Heart left ventricle (tissue), 16 donors: ENCODE results near the gene PEMT. TPM values are rescaled to one million over a fixed set of nuclear protein-coding genes. Genes with fewer than 3 reads are reported as not detected.

Experiments used
- ATAC-seq, 4 donors: fragments of 200-7000 bp; cut with Tn5 transposase; one replicate each; pipeline ENCODE4 v1.9.1; 2020 to 2022; ENCODE audit warnings: moderate library complexity in 4 of 4, mild to moderate bottlenecking in 3 of 4, moderate number of reproducible peaks in 1 of 4
- DNase-seq, 5 donors: peaks; one replicate each; pipeline ENCODE4 v3.0.0-alpha.2; 2020
- H3K27ac ChIP-seq, 12 donors: fragments of 200-600 bp; sonication (generic) in 4 of 12; one replicate each; pipeline versions ENCODE4 v1.5.0 to v1.8.0; 2016 to 2022; ENCODE audit warnings: mild to moderate bottlenecking in 2 of 12
- H3K27me3 ChIP-seq, 9 donors: fragments of 200-600 bp; sonication (generic) in 2 of 9; one replicate each; pipeline versions ENCODE4 v1.5.1 to v1.8.0; 2016 to 2022; ENCODE audit warnings: mild to moderate bottlenecking in 3 of 9
- H3K36me3 ChIP-seq, 9 donors: fragments of 200-600 bp; sonication (generic) in 2 of 9; one replicate each; pipeline versions ENCODE4 v1.5.0 to v1.8.0; 2018 to 2022; ENCODE audit warnings: mild to moderate bottlenecking in 2 of 9
- H3K4me1 ChIP-seq, 12 donors: fragments of 200-600 bp; sonication (generic) in 4 of 12; one replicate each; pipeline versions ENCODE4 v1.5.0 to v1.8.0; 2016 to 2022; ENCODE audit warnings: mild to moderate bottlenecking in 3 of 12
- H3K4me3 ChIP-seq, 12 donors: fragments of 200-600 bp; sonication (generic) in 4 of 12; one replicate each; pipeline versions ENCODE4 v1.5.0 to v1.8.0; 2017 to 2022; ENCODE audit warnings: mild to moderate bottlenecking in 9 of 12, moderate library complexity in 4 of 12
- H3K9me3 ChIP-seq, 12 donors: fragments of 200-600 bp; sonication (generic) in 4 of 12; one replicate each; pipeline versions ENCODE4 v1.5.0 to v1.8.0; 2016 to 2022; ENCODE audit warnings: mild to moderate bottlenecking in 1 of 12
- POLR2A ChIP-seq, 2 donors: fragments of 450-650 bp; IDR thresholded peaks; one replicate each; pipeline ENCODE4 v1.6.1; 2017; ENCODE audit warnings: antibody characterized with exemption in 2 of 2, mild to moderate bottlenecking in 2 of 2, moderate library complexity in 2 of 2
- WGBS, 4 donors: extraction: QIAGEN DNeasy Blood & Tissue Kit in 2 of 4; methylation state at CpG; one replicate each; pipeline versions ENCODE4 v1.1.5 to v1.1.7; 2013 to 2018; 5-methylcytosine and 5-hydroxymethylcytosine counted together
- intact Hi-C, 10 donors: fragments of 100-400 bp; cut with DNase I; formaldehyde crosslinking; loops; one replicate each; pipeline versions ENCODE4 v1.11.1 to v1.14.2; 2022
- polyA plus RNA-seq, 2 donors: library from polyadenylated mRNA; stranded (reverse); fragments of 200-250 nt; gene quantifications; one replicate each; pipeline ENCODE4 v1.2.3, GENCODE V29; 2013
- total RNA-seq, 9 donors: library from RNA; depleted of rRNA in 2 of 9; stranded (reverse); fragments of >200 nt in 2 of 9; fragmentation: NEBNext Ultra II Directional in 3 of 9; extraction: Animal tissue kit (Norgen Biotek cat#: 25700) in 3 of 9; gene quantifications; one replicate each; pipeline versions ENCODE4 v1.1.0 to v1.2.4, GENCODE V29; 2016 to 2023
- TF ChIP-seq, protein P1 (sequence below), 12 donors: fragments of 200-600 bp; sonication (generic) in 4 of 12; IDR thresholded peaks; one replicate each; pipeline versions ENCODE4 v1.5.0 to v1.8.0; 2018 to 2022; ENCODE audit warnings: antibody characterized with exemption in 12 of 12, mild to moderate bottlenecking in 5 of 12
- donor health status: ischemic (EF 13 %, LVEDD 7.1; RV severe dilation, severe dysfunction).
- donor health status: healthy with polysubstance abuse.
- donor health status: DM: no; HTN: yes; CAD: no.
- donor health status: DM: no; HTN: no; CAD: no.
- donor health status: ischemic (EF 25% LVEDD 6.9; RV normal size, moderate dysfunction).
- donor health status: ischemic (EF 25% LVEDD 5.7; RV mildly dilated, moderate dysfunction).
- donor health status: healthy.
- donor health status: DM: yes; HTN: yes; CAD: no.
- donor health status: ischemic (EF 35%, LVEDD 5.7; RV mildly dilated, moderate dysfunction).
- donor health status: nonischemic (EF 11% LVEDD 7.7; RV severe dilation, severe dysfunction).
- donor health status: DM: yes; HTN: yes; CAD: no.
- donor health status: PGD.
- donor health status: ischemic (EF 29% LVEDD 5.4; RV normal size, mild dysfunction).
- donor health status: nonischemic (EF 23%, LVEDD 6.1; RV moderate dilation, normal function).

Gene PEMT
- total and polyA plus RNA-seq, 11 donors, result 15.7 to 42.2 (median 25.4) TPM

DNA sequence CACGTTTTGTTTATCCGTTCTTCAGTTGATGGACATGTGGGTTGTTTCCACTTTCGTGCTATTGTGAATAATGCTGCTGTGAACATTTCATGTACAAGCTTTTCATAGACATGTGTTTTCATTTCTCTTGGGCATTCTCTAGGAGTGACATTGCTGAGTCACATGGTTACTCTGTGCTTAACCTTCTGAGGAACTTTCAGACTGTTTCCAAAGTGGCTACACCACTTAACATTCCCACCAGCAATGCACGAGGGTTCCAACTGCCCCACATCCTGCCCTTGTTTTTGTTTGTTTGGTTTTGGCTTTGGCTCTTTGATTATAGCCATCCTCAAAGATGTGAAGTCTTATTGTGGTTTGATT, 14.2 kb upstream of the PEMT start:
- peak in 1 of 4 donors; percentile 53 for ATAC-seq

DNA sequence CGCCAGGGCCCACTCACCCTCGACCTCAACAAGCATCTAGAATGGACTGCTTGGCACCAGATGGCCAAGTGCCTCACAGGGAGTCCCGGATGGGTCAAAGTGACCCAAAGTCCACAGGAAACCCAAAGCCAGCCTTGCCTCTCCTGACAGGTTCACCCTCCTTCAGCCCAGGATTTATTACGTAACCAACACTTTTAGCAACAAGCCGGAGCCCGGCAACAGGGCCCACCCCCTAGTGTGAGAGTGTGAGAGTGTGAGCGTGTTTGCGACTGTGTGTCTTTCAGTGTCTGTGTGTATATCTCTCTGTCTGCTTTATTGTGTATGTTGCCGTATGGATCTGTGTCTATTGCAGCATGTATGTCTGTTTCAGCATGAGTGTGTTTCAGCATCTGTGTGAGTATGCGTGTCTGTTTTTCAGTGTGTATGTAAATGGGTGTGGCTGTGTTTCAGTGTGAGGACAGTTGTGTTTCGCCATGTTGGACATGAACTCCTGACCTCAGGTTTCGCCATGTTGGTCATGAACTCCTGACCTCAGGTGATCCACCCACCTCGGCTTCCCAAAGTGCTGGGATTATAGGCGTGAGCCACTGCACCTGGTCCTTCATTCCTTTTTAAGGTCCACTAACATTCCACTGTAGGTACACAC, 13.7 kb upstream of the PEMT start:
- Histone ChIP-seq H3K27me3 (no peaks in the 10 kb centered on the region), H3K36me3 (no peaks in the 10 kb centered on the region), H3K4me3 (no peak overlapping the region), H3K4me1 (peaks cover 0 to 13% (median 0%) of the 10 kb centered on the region in 12 donors), H3K9me3 (no peaks in the 10 kb centered on the region), H3K27ac (peak overlapping the region in 1 of 12 donors; percentile 27)
- 86 to 92% (median 91%) methylated on average over 13 to 14 of the region's 14 CpGs for WGBS, 4 donors
- TF ChIP-seq POLR2A (IDR thresholded peaks at IDR 0.05), result no peak
- TF ChIP-seq, protein P1, sequence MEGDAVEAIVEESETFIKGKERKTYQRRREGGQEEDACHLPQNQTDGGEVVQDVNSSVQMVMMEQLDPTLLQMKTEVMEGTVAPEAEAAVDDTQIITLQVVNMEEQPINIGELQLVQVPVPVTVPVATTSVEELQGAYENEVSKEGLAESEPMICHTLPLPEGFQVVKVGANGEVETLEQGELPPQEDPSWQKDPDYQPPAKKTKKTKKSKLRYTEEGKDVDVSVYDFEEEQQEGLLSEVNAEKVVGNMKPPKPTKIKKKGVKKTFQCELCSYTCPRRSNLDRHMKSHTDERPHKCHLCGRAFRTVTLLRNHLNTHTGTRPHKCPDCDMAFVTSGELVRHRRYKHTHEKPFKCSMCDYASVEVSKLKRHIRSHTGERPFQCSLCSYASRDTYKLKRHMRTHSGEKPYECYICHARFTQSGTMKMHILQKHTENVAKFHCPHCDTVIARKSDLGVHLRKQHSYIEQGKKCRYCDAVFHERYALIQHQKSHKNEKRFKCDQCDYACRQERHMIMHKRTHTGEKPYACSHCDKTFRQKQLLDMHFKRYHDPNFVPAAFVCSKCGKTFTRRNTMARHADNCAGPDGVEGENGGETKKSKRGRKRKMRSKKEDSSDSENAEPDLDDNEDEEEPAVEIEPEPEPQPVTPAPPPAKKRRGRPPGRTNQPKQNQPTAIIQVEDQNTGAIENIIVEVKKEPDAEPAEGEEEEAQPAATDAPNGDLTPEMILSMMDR (IDR thresholded peaks at IDR 0.05), result no peak
- no peak for ATAC-seq
- intact Hi-C loops, result no loop called here
- DNase-seq, result no peak

More for the DNA sequence above, 14.2 kb upstream of the PEMT start:
- Histone ChIP-seq H3K27ac (peak overlapping the region in 1 of 12 donors; percentile 27), H3K27me3 (no peaks in the 10 kb centered on the region), H3K4me1 (peaks cover 0 to 13% (median 0%) of the 10 kb centered on the region in 12 donors), H3K4me3 (no peak overlapping the region), H3K9me3 (no peaks in the 10 kb centered on the region), H3K36me3 (no peaks in the 10 kb centered on the region)
- intact Hi-C loops, result no loop called here
- 44 to 54% (median 50%) methylated on average over 4 of the region's 4 CpGs for WGBS, 4 donors
- DNase-seq, result no peak
- no peak for TF ChIP-seq POLR2A (IDR thresholded peaks at IDR 0.05)

DNA sequence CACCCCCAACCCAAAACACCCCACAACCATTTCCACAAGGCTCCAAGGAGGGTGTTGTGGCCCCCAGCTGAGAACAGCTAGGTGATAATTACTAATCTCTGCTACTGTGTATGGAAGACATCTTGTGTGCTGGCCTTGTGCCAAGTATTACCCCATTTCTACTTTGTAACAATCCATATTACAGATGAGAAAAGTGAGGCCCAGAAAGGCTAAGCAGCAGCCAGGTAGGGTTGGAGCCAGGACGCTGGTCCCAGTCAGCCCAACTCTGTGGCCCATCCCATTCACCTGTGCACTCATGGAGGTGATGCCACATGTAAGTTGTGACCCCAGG, 12.4 kb upstream of the PEMT start:
- Histone ChIP-seq H3K27ac (no peak overlapping the region), H3K4me3 (no peak overlapping the region), H3K4me1 (peaks cover 0 to 13% (median 0%) of the 10 kb centered on the region in 12 donors), H3K27me3 (no peaks in the 10 kb centered on the region), H3K9me3 (no peaks in the 10 kb centered on the region), H3K36me3 (no peaks in the 10 kb centered on the region)
- TF ChIP-seq, protein P1 (IDR thresholded peaks at IDR 0.05), result no peak
- TF ChIP-seq POLR2A (IDR thresholded peaks at IDR 0.05), result no peak
- ATAC-seq (no peak), DNase-seq (no peak)
- intact Hi-C loops, result no loop called here
- 93 to 100% (median 98%) methylated on average over 1 of the region's 1 CpG for WGBS, 4 donors

DNA sequence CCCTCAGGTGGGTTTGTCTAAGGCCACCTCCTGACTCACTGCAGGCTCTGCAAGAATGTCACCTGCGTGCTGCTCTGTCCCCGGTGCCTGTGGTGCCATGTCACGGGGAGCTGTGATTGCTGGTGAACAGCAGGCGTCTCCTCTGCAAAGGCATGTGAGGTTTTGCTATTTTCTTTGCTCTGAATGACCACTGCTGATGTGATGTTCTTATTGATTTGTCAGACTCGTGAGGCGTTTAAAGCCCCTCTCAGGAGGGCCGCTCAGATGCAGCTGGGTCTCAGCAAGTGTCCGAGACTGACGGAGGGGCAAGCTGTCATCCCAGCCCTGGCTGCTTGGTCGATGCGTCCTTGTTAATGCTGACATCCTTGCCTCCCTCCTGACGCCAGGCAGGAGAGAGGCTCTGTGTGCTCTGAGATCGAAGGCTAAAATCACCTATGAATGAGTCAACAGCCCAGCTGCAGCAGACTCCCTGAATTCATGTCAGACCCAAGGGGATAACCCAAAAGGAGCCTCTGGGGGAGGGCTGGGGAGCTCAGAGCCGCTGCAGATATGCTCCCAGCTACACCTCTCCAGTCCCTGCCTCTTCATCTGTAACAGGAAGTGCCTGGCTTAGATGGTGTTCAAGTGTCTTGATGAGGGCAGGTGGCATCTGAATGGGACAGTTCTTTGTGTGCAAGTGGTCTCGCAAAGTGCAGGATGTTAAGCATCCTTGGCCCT, 11.8 kb upstream of the PEMT start:
- H3K9me3 ChIP-seq, result no peaks in the 10 kb centered on the region
- H3K36me3 ChIP-seq, result no peaks in the 10 kb centered on the region
- DNase-seq (peak in 1 of 5 donors; percentile 22), ATAC-seq (no peak)
- intact Hi-C loops, result no loop called here
- TF ChIP-seq, protein P1 (IDR thresholded peaks at IDR 0.05), result no peak
- no peak for TF ChIP-seq POLR2A (IDR thresholded peaks at IDR 0.05)
- H3K4me1 ChIP-seq, result peaks cover 0 to 13% (median 0%) of the 10 kb centered on the region in 12 donors
- no peaks in the 10 kb centered on the region for H3K27me3 ChIP-seq
- H3K27ac ChIP-seq, result no peak overlapping the region
- no peak overlapping the region for H3K4me3 ChIP-seq
- 63 to 79% (median 72%) methylated on average over 14 to 15 of the region's 15 CpGs for WGBS, 4 donors
